Progenitor cell of endocrine pancreas (in vitro differentiated cells): ENCODE data around the gene EVL. TPM values are rescaled to one million over a fixed set of nuclear protein-coding genes. Genes with fewer than 3 reads are reported as not detected.
A peak's percentile ranks its signal among the peaks of the same experiment; 100 is the strongest.

Experiments used
- DNase-seq: peaks from one replicate; pipeline ENCODE4 v3.0.0; 2021; ENCODE audit warnings: low spot score; ENCODE audit not compliant: unreplicated experiment
- H3K27ac Mint-ChIP-seq: 2 replicates; pipeline ENCODE4 v1.8.0; 2021; ENCODE audit warnings: mild to moderate bottlenecking, moderate library complexity, mixed read lengths
- H3K27me3 Mint-ChIP-seq: 2 replicates; pipeline ENCODE4 v1.8.0; 2021; ENCODE audit warnings: mixed read lengths
- H3K36me3 Mint-ChIP-seq: 2 replicates; pipeline ENCODE4 v1.8.0; 2022; ENCODE audit warnings: mixed read lengths; ENCODE audit not compliant: insufficient read depth
- H3K4me1 Mint-ChIP-seq: 2 replicates; pipeline ENCODE4 v1.8.0; 2021; ENCODE audit warnings: low read depth, mixed read lengths
- H3K4me3 Mint-ChIP-seq: 2 replicates; pipeline ENCODE4 v1.8.0; 2021; ENCODE audit warnings: low read depth, mild to moderate bottlenecking, moderate library complexity, mixed read lengths
- H3K9me3 Mint-ChIP-seq: 2 replicates; pipeline ENCODE4 v1.8.0; 2021; ENCODE audit warnings: low read depth, mixed read lengths
- total RNA-seq: library from RNA; stranded (reverse); gene quantifications from 2 replicates; pipeline ENCODE4 v1.2.1, GENCODE V29; 2021
- TF ChIP-seq, protein P1 (sequence below): fragments of 200-600 bp; sonication (generic); IDR thresholded peaks from one replicate; pipeline ENCODE4 v1.5.0; 2021; ENCODE audit warnings: antibody characterized with exemption, mild to moderate bottlenecking; ENCODE audit not compliant: unreplicated experiment

EVL gene
- total RNA-seq, 1 donor from 2014 or later: 207 TPM

DNA sequence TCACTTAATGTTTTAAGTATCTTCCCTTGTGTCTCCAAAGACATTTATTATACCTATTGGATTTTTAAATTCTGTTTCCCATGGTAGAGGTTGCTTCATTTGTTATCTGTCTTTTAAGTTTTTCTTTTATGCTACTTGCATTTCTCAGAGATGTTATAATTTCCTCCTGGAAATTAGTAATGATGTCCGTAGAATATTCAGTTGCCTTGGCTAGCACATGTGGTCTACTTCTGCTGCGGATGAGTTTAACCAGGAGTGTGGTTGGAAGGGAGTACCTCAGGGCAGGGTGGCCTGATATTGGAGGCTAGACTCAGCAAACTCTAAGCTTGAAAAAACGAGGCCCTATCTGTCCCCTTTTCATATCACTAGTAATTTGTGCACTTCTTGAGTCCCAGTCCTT, 8.8 kb upstream of the EVL start:
- no peak for DNase-seq
- peak overlapping the region; percentile 59 for H3K27ac Mint-ChIP-seq
- no peaks in the 10 kb centered on the region for H3K36me3 Mint-ChIP-seq
- no peaks in the 10 kb centered on the region for H3K9me3 Mint-ChIP-seq
- H3K27me3 Mint-ChIP-seq: no peaks in the 10 kb centered on the region
- H3K4me3 Mint-ChIP-seq: no peak overlapping the region
- TF ChIP-seq, protein P1, sequence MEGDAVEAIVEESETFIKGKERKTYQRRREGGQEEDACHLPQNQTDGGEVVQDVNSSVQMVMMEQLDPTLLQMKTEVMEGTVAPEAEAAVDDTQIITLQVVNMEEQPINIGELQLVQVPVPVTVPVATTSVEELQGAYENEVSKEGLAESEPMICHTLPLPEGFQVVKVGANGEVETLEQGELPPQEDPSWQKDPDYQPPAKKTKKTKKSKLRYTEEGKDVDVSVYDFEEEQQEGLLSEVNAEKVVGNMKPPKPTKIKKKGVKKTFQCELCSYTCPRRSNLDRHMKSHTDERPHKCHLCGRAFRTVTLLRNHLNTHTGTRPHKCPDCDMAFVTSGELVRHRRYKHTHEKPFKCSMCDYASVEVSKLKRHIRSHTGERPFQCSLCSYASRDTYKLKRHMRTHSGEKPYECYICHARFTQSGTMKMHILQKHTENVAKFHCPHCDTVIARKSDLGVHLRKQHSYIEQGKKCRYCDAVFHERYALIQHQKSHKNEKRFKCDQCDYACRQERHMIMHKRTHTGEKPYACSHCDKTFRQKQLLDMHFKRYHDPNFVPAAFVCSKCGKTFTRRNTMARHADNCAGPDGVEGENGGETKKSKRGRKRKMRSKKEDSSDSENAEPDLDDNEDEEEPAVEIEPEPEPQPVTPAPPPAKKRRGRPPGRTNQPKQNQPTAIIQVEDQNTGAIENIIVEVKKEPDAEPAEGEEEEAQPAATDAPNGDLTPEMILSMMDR: no peak
- H3K4me1 Mint-ChIP-seq: peaks cover 3% of the 10 kb centered on the region

DNA sequence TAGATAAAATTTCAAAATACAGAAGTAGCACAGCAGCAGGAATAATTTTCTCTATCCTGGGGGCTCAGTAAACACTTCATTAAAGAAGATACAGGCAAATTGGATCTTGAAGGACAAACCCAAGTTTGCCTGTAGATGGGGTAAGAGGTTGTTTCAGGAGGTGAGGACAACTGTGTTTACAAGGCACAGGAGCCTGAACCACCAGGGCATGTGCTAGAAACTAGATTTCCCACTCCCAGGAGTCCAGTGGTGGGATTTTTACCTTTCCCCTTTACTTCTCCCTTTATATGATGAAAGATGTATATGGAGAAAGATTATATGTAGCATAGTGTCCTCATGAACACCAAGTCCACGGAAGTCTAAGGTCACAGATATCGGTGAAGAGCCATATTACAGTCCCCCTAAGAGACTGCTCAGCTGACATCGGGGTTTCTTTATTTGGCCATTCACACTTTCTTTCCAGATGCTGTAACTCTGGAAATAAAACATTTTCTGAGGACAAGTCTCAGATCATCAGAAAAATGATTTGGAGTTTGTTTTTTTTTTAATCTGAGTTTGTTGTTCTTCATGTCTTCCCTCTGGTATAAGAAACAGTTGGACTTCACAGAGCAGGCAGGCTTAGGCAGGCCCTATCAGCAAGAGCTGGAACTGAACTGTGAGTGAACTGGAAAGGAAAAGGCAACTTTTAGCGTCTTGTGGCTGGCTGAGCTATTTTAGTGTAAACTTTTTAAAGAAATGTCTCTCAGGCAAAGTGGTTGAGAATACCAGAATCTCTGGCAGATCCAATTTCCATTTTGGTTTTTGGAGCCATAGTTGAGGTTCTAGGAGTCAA, 8.0 kb upstream of the EVL start:
- H3K4me1 Mint-ChIP-seq: peaks cover 3% of the 10 kb centered on the region
- TF ChIP-seq, protein P1: no peak
- no peaks in the 10 kb centered on the region for H3K27me3 Mint-ChIP-seq
- no peaks in the 10 kb centered on the region for H3K36me3 Mint-ChIP-seq
- H3K4me3 Mint-ChIP-seq: no peak overlapping the region
- peak overlapping the region; percentile 25 for H3K27ac Mint-ChIP-seq
- DNase-seq: no peak
- H3K9me3 Mint-ChIP-seq: no peaks in the 10 kb centered on the region

DNA sequence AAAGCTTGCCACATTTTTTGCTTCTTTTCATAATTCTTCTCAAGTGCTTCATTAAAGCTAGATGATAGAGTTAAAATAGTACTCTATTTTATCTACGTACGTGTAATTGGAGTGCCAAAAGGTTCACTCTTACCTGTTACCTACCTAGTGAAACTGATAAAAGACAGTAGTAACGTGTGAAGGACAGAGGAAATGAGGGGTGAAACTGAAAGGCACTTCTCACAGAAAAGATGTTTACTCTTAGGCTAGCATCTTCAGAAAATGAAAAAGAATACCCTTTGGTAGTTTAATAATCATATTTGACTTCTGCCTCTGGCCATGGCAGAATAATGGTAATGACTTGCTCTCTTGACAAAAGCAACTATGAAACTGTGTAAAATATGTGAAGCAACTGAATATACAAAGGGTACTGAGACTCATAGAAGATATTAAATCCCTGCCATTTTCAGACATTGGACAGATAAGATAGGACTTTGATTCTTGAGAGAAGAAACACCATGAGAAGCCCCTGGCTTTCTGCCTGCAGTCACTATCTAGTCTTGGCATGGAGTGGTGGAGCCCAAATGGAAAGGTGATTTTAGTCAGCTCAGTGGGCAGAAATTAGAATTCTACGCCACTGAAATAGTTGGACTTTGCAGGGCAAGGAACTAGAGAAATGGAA, 6.3 kb upstream of the EVL start:
- H3K27ac Mint-ChIP-seq: no peak overlapping the region
- no peak overlapping the region for H3K4me3 Mint-ChIP-seq
- no peak for DNase-seq
- no peaks in the 10 kb centered on the region for H3K27me3 Mint-ChIP-seq
- H3K9me3 Mint-ChIP-seq: no peaks in the 10 kb centered on the region
- no peaks in the 10 kb centered on the region for H3K36me3 Mint-ChIP-seq
- peaks cover 8% of the 10 kb centered on the region for H3K4me1 Mint-ChIP-seq
- TF ChIP-seq, protein P1: no peak

DNA sequence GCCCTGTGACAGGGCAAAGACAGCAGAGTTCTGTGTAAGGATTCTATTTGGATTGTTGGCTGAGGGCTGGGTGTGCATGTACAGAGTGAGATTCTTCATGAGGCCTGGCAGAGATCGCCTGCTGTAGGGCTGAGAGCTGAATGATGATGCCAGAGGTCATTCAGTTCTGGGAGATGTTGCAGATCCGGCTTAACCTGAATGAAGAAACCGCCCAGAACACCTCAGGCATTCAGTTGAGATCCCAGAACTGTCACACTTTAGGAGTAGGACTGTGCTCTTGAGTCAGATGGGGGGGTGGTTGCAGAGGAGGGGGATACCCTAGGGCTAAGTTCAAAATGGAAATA, 5.8 kb upstream of the EVL start:
- H3K4me1 Mint-ChIP-seq: peaks cover 8% of the 10 kb centered on the region
- no peaks in the 10 kb centered on the region for H3K27me3 Mint-ChIP-seq
- H3K36me3 Mint-ChIP-seq: no peaks in the 10 kb centered on the region
- H3K27ac Mint-ChIP-seq: no peak overlapping the region
- no peak overlapping the region for H3K4me3 Mint-ChIP-seq
- no peak for DNase-seq
- TF ChIP-seq, protein P1: no peak
- no peaks in the 10 kb centered on the region for H3K9me3 Mint-ChIP-seq

DNA sequence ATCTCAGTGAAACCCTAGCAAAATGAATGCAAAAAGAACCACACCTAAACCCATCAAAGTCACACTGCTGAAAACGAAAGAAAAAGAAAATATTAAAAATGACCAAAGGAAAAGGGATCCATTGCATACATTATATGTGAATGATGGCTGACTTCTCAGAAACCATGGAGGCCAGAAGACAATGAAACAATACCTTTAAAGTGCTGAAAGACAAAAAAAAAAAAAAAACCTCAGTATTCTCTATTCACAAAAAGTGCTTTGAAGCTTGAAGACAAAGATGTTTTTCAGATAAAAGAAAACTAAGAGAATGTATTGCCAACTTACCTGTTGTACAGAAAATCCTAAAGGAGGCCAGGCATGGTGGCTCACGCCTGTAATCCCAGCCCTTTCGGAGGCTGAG, 4.5 kb upstream of the EVL start:
- H3K9me3 Mint-ChIP-seq: no peaks in the 10 kb centered on the region
- TF ChIP-seq, protein P1: no peak
- no peaks in the 10 kb centered on the region for H3K36me3 Mint-ChIP-seq
- H3K4me3 Mint-ChIP-seq: no peak overlapping the region
- H3K27me3 Mint-ChIP-seq: no peaks in the 10 kb centered on the region
- no peak for DNase-seq
- H3K4me1 Mint-ChIP-seq: peaks cover 8% of the 10 kb centered on the region
- no peak overlapping the region for H3K27ac Mint-ChIP-seq
